Measurements from ENCODE around the gene KRTAP9-4.
"Not testable (repeated sequence)": the region's sequence is repeated elsewhere in the genome, so short reads cannot be mapped to it uniquely, and the experiment has no call there.

KRTAP9-4 gene

DNA sequence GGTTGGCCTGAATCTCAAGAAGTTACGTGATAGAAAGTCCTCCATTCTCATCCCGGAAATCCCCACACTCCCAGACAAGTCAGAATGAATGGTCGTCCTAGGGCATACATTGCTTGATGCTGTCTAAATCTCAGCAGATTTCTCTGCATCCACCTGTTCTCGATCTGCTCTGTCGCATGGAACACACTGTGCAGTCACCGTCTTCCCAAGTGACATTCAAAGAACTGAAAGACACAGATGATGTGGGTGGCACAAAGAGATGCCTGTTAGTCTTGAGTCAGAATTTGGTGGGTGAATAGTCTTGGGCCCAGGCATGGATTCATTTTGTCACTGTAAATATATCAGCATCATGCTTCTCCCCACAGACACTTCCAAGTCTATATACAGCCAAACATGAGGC lies 17.8 kb upstream of the KRTAP9-4 start:
- FAIRE-seq (no peak), DNase-seq (ENCODE audit: insufficient read length, low spot score) (no peak)
- TF ChIP-seq, protein P1, sequence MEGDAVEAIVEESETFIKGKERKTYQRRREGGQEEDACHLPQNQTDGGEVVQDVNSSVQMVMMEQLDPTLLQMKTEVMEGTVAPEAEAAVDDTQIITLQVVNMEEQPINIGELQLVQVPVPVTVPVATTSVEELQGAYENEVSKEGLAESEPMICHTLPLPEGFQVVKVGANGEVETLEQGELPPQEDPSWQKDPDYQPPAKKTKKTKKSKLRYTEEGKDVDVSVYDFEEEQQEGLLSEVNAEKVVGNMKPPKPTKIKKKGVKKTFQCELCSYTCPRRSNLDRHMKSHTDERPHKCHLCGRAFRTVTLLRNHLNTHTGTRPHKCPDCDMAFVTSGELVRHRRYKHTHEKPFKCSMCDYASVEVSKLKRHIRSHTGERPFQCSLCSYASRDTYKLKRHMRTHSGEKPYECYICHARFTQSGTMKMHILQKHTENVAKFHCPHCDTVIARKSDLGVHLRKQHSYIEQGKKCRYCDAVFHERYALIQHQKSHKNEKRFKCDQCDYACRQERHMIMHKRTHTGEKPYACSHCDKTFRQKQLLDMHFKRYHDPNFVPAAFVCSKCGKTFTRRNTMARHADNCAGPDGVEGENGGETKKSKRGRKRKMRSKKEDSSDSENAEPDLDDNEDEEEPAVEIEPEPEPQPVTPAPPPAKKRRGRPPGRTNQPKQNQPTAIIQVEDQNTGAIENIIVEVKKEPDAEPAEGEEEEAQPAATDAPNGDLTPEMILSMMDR (IDR thresholded peaks at IDR 0.05; ENCODE audit: insufficient read depth, missing control alignments), result no peak

- not testable (repeated sequence) for FAIRE-seq; DNase-seq (ENCODE audit: insufficient read length, low spot score)
Observed at GRCh38 chr17:41232399-41233105, 16.9 kb upstream of the KRTAP9-4 start, which contains the start of gene KRTAP9-3. KRTAP9-3 (plus strand) TSS chr17:41232449; CDS start chr17:41232502, 53 bp downstream.

DNA sequence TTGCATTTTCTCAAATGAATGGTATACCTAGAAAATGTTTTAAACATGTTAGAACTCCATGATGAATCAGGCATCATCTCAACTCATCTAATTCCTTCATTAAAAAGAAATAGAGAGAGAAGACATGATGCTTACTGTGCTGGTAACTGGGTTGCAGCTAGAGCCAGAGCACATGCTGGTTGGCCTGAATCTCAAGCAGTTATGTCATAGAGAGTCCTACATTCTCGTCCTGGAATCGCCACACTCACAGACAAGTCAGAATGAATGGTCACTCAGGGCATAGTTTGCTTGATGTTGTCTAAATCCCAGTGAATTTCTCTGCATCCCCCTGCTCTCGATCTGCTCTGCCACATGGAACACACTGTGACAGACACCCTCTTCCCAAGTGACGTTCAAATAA lies 12.4 kb upstream of the KRTAP9-4 start:
- not testable (repeated sequence) for FAIRE-seq; DNase-seq (ENCODE audit: insufficient read length, low spot score)

GRCh38 chr17:41237949-41238437 lies 11.5 kb upstream of the KRTAP9-4 start, which contains the start of gene KRTAP9-8:
KRTAP9-8 (plus strand) TSS chr17:41237999; CDS start chr17:41238052, 53 bp downstream.
- FAIRE-seq; DNase-seq (ENCODE audit: insufficient read length, low spot score): not testable (repeated sequence)

DNA sequence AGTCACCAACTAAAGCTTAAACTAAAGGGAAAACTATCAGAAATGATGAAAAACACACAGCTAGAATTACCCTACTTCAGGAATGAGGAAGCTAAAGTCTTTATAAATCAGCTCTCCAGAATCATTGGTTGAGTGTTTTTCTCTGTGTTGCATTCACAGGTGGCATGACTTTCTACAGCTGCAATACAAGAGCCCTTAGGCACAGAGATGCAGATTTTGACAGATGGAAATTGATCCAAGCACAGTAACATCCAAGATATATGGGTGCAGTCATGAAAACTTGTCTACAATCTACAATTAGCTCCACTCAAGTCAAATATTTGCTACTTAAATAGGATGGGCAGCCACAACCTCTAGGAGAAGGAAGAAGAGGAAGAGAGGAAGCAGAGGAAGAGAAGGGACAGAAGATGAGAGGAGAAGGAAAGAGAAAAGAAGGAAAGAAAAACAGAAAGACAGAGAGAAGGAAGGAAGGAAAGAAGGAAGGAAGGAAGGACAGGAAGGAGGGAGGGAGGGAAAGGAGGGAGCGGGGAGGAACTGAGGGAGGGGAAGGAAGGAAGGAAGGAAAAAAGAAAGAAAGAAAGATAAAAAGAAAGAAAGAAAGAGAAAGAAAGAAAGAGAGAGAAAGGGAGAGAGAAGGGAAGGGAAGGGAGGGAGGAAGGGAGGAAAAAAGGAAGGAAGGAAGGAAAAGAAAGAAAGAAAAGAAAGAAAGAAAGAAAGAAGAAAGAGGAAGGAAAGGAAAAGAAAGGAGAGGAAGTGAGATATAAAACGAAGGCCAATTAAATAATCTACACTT lies 2.3 kb upstream of the KRTAP9-4 start:
- DNase-seq (ENCODE audit: insufficient read length, low spot score); FAIRE-seq: not testable (repeated sequence)

DNA sequence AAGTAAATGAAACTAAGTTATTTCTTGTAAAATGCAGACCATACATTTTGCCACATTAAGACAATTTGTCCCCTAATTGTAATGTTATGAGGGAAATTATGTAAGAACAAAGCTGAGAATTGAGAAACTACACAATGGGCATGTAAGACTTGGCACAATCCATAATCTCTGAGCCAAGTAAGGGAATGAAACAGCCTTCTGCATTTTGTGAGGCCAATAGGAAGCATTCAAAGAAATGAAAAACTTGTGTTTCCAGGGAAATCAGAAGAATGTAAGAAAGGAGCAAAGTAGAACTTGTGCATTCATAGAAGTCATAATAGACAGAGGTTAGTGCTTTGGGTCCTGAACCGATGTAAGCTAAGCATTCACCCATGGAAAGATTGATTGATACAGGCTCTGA lies 1.8 kb downstream of the KRTAP9-4 start:
- DNase-seq (ENCODE audit: insufficient read length, low spot score) (no peak), FAIRE-seq (no peak)
- TF ChIP-seq, protein P1 (IDR thresholded peaks at IDR 0.05; ENCODE audit: insufficient read depth, missing control alignments), result no peak

DNA sequence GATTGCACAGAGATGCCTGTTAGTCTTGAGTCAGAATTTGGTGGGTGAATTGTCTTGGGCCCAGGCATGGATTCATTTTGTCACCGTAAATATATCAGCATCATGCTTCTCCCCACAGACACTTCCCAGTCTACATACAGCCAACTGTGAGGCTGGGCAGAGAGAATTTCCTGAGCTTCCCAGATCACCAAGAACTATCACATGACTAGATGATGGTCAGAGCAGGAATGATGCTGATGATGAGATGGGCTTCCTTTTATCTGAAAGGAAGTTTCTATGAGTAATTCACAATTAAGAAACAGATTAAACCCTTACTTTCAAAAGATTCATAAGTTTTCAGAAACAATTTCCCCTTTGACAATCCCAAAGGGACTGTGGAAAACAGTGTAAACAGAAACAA lies 5.4 kb downstream of the KRTAP9-4 start:
- TF ChIP-seq, protein P1 (IDR thresholded peaks at IDR 0.05; ENCODE audit: insufficient read depth, missing control alignments), result no peak
- DNase-seq (ENCODE audit: insufficient read length, low spot score) (no peak), FAIRE-seq (no peak)

DNA sequence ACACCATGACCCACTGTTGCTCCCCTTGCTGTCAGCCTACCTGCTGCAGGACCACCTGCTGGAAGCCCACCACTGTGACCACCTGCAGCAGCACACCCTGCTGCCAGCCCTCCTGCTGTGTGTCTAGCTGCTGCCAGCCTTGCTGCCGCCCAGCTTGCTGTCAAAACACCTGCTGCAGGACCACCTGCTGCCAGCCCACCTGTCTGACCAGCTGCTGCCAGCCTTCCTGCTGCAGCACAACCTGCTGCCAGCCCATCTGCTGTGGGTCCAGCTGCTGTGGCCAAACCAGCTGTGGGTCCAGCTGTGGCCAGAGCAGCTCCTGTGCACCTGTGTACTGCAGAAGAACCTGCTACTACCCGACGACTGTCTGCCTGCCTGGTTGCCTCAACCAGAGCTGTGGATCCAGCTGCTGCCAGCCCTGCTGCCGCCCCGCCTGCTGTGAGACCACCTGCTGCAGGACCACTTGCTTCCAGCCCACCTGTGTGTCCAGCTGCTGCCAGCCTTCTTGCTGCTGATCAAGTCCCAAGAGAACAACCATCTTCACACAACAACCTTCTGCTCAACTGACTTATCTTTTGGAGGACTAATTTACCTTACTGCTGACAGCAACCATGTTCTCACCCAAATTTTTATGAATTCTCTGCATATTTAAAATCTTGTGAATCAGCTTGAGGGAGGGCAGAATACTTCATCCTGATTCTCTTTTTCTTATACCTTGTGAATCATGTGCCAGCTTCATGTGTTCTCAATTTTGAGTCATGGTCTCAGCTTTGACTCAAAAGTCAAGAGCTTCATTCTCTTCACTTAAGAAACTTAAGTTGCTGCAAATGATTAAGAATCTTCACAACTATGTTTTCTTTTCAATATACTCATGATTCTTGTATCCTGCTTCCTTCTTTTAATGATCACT lies 6.1 kb downstream of the KRTAP9-4 start, which contains the start of gene KRTAP9-9:
TSS of gene KRTAP9-9 (plus strand) at position 4 of the 910 bp plus-strand sequence.
- DNase-seq (ENCODE audit: insufficient read length, low spot score); FAIRE-seq: not testable (repeated sequence)

DNA sequence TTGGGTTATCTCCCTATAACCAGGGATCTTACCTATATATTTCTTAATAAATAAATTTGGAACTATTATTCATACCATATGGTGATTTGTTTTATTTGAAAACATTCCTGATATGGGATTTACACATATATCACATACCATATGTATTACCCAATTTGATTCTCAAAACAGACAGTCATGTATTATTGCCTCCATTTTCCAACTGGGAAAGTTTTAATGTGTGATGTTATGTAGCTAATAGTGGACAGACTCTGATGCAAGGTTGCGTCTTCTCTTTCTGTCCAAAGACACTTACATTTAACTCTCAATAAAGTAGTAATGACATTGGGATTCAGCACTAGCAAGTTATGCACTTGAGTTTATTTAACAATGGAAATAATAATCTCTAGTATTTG lies 6.8 kb downstream of the KRTAP9-4 start:
- no peak for DNase-seq (ENCODE audit: insufficient read length, low spot score)
- no peak for FAIRE-seq
- TF ChIP-seq, protein P1 (IDR thresholded peaks at IDR 0.05; ENCODE audit: insufficient read depth, missing control alignments), result no peak

Measured in D721Med (cell line).